Fibroblast of mammary gland (primary cell): ENCODE results near the gene TIPRL.

Experiments
- DNase-seq: peaks from one replicate; pipeline ENCODE4 v3.0.0-alpha.2; 2010; ENCODE audit warnings: low read depth
- H3K4me3 ChIP-seq: 2 replicates; pipeline ENCODE4 v1.5.1; 2011; ENCODE audit warnings: low read depth, mild to moderate bottlenecking, low read length, moderate library complexity; ENCODE audit not compliant: control insufficient read depth
- CTCF ChIP-seq: conservative IDR thresholded peaks from 2 replicates; pipeline ENCODE4 v1.5.1; 2011; ENCODE audit warnings: low read depth, low read length, inconsistent platforms; ENCODE audit not compliant: control insufficient read depth, insufficient read depth

The TIPRL gene

DNA sequence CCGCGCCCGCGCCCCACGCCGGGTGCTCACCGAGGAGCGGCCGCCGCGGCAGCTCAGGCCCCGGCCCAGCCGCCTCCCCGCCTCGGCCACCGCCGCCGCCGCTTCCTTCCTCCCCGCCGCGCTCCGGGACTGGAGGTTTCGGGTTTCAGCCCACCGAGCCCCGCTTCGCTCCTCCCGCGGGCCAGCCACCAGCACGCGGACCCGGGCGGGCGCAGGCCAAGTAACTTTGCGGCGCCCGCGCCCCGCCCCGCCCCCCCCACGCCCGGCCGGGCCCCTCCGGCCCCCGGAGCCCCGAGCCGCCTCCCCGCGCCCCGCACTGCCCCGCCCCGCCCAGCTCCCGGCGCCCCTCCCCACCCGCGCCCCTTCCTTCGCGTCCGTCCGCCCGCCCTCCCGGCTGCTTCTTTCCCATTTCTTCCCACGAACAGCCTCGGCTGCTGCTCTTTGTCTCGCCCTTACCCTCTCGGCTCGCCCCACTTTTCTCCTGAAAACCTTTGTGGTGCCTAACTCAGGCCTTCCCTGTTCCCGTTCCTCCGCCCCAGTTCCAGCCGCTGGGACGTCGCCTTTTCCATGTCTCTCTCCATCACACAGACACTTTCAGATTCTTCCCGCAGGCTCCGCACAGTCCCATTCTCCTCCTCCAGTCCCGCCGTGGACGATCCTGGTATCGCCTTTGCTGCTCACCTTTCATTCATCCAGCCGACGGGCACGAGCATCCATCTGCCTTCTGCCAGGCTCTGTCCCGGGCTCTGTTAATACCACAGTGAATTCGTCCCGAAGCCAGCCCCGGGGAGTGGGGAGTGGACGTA is 41.9 kb upstream of the TIPRL start, which contains the start of gene GPR161:
Gene GPR161 (minus strand): TSS at position 222 of the 806 bp plus-strand sequence. CDS start 32,080 bp downstream, outside the sequence.
- peak; percentile 19 for DNase-seq

GRCh38 chr1:168137515-168137821 is 41.3 kb upstream of the TIPRL start:
- H3K4me3 ChIP-seq: peak overlapping the region; percentile 72
- no peak for TF ChIP-seq CTCF
- DNase-seq: no peak

More for the DNA sequence above, 41.9 kb upstream of the TIPRL start, which contains the start of gene GPR161:
- H3K4me3 ChIP-seq: peak within 1 kb of the TSS; percentile 72
- TF ChIP-seq CTCF: no peak

DNA sequence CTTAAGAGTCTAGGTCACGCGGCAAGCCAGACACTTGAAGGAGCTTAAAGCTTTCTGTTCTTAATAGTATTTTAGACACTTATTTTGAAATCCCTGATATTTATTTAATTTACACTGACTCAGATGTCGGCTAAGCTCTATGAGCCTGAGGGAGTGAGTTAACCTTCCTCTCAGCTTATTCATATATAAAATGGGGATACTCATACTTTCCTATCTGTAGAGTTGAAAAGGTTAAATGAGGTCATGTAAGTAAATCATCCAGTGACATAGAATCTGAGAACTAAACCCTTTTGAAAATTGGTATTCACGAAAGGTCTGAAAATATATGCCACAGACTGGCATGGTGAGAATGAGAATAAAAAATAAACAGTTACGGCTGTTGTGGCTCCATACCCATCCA is 40.6 kb upstream of the TIPRL start:
- no peak for TF ChIP-seq CTCF
- peak; percentile 16 for DNase-seq

DNA sequence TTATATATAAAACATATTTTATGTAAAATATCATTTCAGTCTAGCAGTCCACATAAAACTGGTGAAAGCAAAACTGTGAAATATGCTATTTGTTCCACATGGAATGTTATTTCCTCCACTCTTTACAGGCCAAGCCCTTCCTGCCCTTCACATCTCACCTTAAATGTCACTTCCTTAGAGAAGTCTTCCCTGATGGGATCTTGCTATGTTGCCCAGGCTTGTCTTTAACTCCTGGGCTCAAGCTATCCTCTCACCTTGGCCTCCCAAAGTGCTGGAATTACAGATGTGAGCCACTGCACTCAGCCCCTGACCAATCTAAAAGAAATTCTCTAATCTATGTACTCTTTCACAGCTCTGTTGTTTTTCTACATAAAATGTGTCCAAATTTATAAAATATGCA is 39.7 kb upstream of the TIPRL start:
- TF ChIP-seq CTCF: no peak
- no peak overlapping the region for H3K4me3 ChIP-seq
- DNase-seq: no peak

More for the DNA sequence above, 40.6 kb upstream of the TIPRL start:
- no peak overlapping the region for H3K4me3 ChIP-seq

GRCh38 chr1:168141871-168142385 is 36.8 kb upstream of the TIPRL start:
- no peak overlapping the region for H3K4me3 ChIP-seq
- no peak for DNase-seq
- TF ChIP-seq CTCF: no peak

DNA sequence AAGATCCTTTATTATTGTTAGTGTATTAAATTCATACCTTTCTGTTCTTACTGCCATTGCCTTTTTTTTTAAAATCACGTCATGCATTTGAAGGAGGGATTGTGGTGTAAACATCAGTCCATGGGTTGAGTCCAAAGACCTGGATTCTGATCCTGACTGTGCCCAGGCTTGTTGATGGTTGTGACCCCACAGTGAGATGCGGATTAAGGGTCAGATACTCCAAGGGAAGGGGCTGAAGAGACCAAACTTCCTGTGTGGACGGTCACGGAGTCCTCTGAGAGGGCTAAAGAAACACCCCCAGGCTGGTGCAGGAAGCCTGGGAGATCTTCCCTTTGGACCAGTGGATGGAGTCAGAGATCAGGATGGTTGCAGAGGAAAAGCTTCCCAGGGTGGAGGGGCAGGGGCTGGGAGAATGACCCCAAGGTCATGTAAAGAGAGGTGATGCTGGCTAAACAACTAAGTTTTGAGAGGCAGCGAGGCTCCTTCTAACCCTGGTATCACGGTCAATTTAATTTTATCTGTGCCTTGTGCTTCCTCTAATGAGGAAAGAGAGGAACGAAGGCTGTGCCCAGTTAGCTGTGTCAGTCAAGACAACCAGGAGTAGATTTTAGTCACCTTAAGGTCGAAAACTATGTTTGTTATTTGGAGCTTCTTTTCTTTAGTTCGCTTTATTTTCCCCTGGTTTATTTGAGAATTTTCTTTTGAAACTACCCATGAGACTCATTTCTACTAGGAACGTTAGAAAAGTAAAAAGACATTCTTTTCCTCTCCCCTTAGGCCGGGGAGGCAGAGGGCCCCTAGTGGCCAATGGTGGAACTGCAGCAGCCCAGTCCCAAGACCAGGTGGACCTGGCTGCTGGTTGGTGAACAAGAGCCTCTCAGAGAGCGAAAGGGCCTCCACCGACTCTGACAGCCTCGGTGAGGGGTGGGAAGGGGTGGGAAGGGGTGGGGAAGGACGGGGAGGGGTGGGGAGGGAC is 33.3 kb upstream of the TIPRL start:
- H3K4me3 ChIP-seq: no peak overlapping the region
- DNase-seq: peak; percentile 81
- peak; percentile 99 for TF ChIP-seq CTCF
